BJ (cell line): ENCODE measurements around the gene SLC4A8. TPM values are rescaled to one million over a fixed set of nuclear protein-coding genes. Genes with fewer than 3 reads are reported as not detected.

Experiments used
- CTCF ChIA-PET: fragments of 350-600 bp; formaldehyde crosslinking; extraction: SDS; loops from one replicate; lab custom pipeline; 2021; ENCODE audit warnings: antibody characterized with exemption, inconsistent platforms; lab: Yijun Ruan, JAX
- POLR2A ChIA-PET: fragments of 300-600 bp; sonication (Branson Sonifier 250); formaldehyde crosslinking; extraction: SDS; loops from one replicate; lab custom pipeline; 2021; ENCODE audit warnings: antibody characterized with exemption; lab: Charles Lee
- DNase-seq: peaks from one replicate; pipeline ENCODE4 v3.0.0-alpha.2; 2011; ENCODE audit warnings: low read depth
- H3K27me3 ChIP-seq: 2 replicates; pipeline ENCODE4 v1.6.0; 2011; ENCODE audit warnings: low read length; ENCODE audit not compliant: control insufficient read depth, insufficient read depth
- H3K36me3 ChIP-seq: 2 replicates; pipeline ENCODE4 v1.5.1; 2011; ENCODE audit warnings: low read length; ENCODE audit not compliant: control insufficient read depth, insufficient read depth
- H3K4me3 ChIP-seq: 2 replicates; pipeline ENCODE4 v1.5.1; 2011; ENCODE audit warnings: low read depth, mild to moderate bottlenecking, control low read depth, low read length
- polyA plus RNA-seq: library from polyadenylated mRNA; depleted of rRNA; stranded (reverse); fragments of >200 nt; gene quantifications from 2 replicates; pipeline ENCODE4 v1.2.3, GENCODE V29; 2011
- TF ChIP-seq, protein P1 (sequence below): IDR thresholded peaks from 2 replicates; pipeline ENCODE4 v1.5.1; 2011; ENCODE audit warnings: low read depth, mild to moderate bottlenecking, control low read depth, inconsistent platforms, low read length, moderate library complexity; ENCODE audit not compliant: insufficient read depth

Gene SLC4A8
- polyA plus RNA-seq, 1 experiment, result 4.9 TPM

DNA sequence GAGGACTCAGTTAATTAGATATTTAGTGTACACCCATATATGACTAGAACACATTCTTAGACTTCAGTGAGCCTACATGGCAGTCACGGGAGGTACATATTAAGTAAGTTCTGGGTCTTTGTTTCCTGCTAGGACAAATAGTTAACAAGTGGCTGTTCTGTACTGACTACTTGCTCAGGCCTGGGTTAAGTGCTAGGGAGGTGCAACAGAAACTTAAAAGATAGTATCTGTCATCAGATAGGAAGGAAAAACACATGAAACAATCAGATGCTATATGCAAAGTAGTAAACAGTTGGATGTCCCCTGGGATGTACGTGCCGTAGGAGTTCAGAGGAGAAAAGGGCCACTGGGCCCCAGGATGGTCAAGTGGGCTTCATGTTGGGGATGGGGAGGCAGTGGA lies 59.5 kb downstream of the SLC4A8 start:
- H3K36me3 ChIP-seq, result no peaks in the 10 kb centered on the region
- TF ChIP-seq, protein P1, sequence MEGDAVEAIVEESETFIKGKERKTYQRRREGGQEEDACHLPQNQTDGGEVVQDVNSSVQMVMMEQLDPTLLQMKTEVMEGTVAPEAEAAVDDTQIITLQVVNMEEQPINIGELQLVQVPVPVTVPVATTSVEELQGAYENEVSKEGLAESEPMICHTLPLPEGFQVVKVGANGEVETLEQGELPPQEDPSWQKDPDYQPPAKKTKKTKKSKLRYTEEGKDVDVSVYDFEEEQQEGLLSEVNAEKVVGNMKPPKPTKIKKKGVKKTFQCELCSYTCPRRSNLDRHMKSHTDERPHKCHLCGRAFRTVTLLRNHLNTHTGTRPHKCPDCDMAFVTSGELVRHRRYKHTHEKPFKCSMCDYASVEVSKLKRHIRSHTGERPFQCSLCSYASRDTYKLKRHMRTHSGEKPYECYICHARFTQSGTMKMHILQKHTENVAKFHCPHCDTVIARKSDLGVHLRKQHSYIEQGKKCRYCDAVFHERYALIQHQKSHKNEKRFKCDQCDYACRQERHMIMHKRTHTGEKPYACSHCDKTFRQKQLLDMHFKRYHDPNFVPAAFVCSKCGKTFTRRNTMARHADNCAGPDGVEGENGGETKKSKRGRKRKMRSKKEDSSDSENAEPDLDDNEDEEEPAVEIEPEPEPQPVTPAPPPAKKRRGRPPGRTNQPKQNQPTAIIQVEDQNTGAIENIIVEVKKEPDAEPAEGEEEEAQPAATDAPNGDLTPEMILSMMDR, result no peak
- DNase-seq, result no peak
- CTCF ChIA-PET, result no interaction called here
- H3K4me3 ChIP-seq, result no peak overlapping the region
- POLR2A ChIA-PET, result no interaction called here
- no peaks in the 10 kb centered on the region for H3K27me3 ChIP-seq

DNA sequence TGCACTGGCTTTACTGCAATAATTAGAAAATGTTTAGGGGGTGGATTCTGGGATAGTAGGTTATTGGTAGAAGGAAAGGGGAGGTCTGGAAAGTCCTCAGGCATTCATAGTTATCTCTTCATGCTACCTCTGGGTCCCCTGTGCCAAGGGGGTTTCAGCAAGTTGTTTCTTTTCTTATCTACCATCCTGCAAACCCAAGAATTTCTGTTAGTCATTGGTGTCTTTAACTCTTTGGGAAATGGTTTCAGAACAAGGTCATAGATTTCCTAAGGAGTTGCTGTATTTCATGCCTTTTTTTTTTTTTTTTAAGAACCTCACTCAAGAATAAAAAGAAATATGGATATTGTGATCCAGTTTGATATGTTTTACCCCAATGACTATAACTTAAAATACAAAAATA lies 63.6 kb downstream of the SLC4A8 start:
- CTCF ChIA-PET, result no interaction called here
- H3K27me3 ChIP-seq, result no peaks in the 10 kb centered on the region
- POLR2A ChIA-PET, result no interaction called here
- DNase-seq, result no peak
- H3K4me3 ChIP-seq, result no peak overlapping the region
- TF ChIP-seq, protein P1, result no peak
- H3K36me3 ChIP-seq, result no peaks in the 10 kb centered on the region

DNA sequence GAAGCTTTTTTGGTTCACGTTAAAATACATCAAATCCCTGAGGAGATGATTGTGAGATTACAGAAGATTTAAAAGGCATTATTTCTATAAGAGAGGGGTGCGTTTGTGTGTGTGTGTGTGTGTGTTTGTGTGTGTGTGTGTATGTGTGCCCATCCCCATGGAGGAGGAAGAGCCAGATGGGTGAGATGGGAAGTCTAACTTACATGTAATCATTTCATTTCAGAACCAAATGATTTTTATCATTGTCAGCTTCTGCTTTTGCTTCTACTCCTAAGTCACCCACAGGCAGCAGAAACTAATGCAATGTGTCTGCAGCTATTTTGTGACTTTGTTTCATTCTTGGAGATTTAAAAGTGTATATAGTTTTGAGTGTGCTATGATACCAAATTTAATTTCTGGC lies 68.7 kb downstream of the SLC4A8 start:
- H3K27me3 ChIP-seq, result no peaks in the 10 kb centered on the region
- POLR2A ChIA-PET, result no interaction called here
- CTCF ChIA-PET, result interaction anchor here (0.8 kb wide), 1 partner anchor 62 kb away, joined by 4 read pairs; no protein-coding TSS in a partner anchor
- TF ChIP-seq, protein P1, result no peak
- DNase-seq, result no peak
- H3K36me3 ChIP-seq, result no peaks in the 10 kb centered on the region
- H3K4me3 ChIP-seq, result no peak overlapping the region

DNA sequence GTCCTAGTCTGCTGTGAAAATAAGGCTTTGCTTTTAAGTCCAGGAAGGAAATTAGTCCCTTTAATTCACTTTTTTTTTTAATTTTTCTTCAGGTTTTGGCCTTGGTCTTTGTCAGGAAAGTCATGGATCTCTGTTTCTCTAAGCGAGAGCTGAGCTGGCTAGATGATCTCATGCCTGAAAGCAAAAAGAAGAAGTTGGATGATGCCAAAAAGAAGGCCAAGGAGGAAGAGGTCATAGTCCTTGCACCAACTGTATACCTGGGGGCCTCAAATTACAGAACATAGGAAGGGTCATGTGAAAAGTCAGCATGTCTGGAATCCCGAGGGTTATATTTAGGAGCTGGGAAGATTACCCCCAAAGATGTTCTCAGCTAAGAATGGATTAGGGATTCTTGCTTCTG lies 72.3 kb downstream of the SLC4A8 start:
- no peak overlapping the region for H3K4me3 ChIP-seq
- DNase-seq, result no peak
- H3K27me3 ChIP-seq, result no peaks in the 10 kb centered on the region
- ChIA-PET POLR2A (no interaction called here), CTCF (interaction anchor here (0.8 kb wide), 1 partner anchor 23 kb away, joined by 4 read pairs; no protein-coding TSS in a partner anchor)
- TF ChIP-seq, protein P1, result no peak
- no peaks in the 10 kb centered on the region for H3K36me3 ChIP-seq

DNA sequence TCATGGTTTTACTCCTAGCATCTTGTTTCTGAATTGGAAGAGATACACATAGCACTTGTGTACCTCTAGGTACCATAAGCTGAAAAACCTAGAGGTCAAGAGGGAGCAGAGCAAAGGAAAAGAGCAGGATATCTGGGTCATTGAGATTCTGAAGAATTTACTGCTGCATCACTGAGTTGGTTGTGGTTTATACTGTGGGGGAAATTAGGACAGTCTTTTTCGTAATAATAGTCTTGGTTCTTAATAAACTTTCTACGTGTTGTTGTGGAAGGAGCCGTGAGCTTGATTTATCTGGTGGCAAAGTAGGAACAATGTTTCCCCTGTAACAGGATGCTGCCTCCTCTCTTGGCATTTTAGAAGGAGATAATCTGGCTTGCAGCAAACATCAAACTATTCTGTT lies 80.2 kb downstream of the SLC4A8 start:
- no peak overlapping the region for H3K4me3 ChIP-seq
- H3K27me3 ChIP-seq, result no peaks in the 10 kb centered on the region
- TF ChIP-seq, protein P1, result no peak
- CTCF ChIA-PET, result interaction anchor here (1.0 to 1.3 kb wide), 3 partner anchors 9 to 319 kb away, joined by 3 to 4 read pairs (median 4); no protein-coding TSS in a partner anchor
- no peaks in the 10 kb centered on the region for H3K36me3 ChIP-seq
- POLR2A ChIA-PET, result no interaction called here
- no peak for DNase-seq
